DMS153 treated with DMSO at 0.1 percent for 48 hours (cell line): Measurements from ENCODE around the gene SLC29A3.

ENCODE experiments used
- DNase-seq: peaks from one replicate; lab custom pipeline; 2025; ENCODE audit not compliant: unreplicated experiment; lab: John Stamatoyannopoulos, UW

Gene SLC29A3

DNA sequence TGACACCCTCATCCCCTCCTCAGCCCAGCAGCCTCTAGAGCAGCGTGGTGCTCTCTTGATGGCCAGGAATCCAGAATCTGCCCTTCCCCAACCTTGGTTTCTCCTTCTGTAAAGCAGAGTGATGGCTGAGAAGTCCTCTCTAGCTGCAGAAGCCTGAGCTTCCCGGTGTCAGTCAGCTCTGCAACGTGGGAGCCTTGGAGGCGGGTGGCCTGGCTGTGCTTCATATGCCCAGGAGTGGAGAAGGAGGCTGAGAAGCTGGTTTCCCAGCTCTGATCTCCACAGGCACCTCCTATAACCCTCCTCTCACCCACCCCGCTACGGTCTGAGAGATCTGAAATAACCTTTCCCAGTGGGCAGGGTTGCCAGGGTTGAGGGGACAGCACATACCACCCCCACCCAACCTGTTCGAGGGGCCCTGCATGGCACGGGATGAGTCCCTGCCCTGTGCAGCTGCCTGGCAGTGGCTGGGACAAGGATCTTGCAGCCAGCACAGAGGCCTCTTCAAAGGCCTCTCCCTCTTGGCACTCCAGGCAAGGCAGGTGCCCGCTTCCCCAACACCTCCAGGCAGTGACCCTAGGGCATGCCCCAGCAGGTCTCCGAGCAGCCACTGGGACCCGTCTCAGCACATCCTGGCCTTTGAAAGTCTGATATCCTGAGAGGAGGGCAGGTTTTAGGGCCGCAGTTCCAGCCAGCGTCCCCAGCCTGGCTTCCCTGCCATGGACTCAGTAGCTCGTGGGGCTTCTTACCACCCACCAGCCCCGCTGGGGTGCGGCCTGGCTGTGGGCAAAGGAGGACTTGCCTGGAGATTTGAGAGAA is 18.3 kb upstream of the SLC29A3 start:
- DNase-seq = no peak

DNA sequence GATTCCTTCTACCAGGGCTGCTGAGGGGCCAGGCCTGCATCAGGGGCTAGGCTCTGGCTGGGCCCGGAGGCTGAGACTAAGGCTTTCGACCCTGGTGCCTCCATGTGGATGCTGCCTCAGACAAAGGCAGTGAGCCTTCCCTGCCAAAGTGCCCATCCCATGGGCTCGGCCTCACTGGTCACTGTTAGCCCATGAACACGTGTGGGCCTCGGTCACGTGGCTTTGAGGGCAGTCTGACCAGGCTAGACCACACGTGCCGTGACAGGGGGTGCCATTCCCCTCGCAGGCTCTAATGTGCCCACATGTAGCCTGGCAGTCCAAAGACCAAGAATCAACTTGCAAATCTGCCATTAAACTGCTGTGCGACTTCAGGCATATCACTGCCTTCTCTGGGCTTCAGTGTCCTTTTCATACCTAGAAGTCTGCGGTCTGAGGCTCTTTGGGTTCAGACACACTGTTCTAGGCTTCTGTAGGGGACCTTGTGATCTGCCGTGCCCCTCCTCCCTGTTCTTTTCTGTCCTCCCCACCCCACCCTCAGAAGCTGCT is 17.6 kb upstream of the SLC29A3 start:
- no peak for DNase-seq

DNA sequence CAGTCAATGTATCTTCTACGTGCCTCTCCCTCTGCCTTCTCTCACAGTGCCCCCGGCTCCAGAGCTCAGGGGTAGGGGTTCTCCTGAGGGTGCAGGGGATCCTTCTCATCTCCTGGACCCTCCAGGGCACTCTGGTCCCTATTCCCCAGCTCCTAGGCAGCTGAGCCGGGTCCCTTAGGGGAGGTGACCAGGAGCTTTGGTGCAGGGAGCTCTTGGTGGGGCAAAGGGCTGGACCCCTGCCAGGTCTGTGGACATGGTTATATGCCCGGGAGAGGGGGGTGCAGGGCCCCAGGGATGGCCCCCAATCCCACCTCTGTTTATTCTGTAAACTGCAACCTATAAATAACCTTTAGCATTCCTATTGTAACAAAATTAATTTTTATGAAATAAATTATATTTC is 16.6 kb upstream of the SLC29A3 start:
- no peak for DNase-seq

DNA sequence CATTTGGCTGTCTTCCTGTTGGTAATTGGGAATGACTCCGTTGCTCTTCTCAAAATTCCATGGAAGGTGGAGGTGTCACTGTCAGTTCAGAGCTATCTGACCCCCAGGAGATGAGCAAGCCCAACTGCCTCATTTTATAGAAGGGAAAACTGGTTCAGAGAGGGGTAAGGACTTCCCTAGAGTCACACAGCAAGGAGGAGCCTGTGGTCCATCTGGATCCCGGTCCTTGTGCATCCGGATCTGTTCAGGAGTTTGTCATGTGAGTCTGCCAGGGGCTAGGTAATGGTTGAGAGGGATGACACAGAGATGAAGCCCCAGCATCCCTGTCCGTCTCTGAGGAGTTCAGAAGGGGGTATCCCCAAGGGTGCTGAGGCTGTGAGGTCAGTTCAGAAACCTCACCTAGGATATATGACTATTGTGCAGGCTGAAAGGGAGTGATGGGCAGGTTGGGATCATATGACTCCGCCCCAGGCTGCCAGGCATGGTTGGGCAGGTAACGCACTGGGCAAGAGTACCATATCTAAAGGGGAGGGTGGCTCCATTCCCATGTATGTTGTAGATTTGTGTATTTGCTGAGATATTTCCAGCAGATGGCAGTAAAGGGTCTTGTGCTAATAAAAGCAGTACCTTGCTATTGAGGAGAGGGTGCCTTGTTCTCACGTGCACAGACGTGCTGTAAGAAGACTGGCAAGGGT is 16.0 kb upstream of the SLC29A3 start:
- peak; percentile 49 for DNase-seq

DNA sequence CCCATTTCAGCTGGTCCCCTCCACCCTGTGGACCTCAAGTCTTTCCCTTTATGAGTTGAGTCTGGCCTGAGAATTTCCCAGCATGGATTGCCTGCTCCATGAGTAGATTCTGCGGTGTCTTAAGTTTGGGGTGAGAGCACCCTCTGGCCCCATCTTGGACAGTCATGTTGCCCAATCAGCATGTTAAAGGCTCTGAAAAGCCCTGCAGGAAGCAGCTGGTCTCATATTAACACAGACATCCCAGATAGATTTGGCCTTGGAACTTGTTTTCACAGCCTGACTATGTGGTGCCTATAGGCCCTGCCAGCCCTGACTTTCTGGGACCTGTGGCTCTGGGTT is 15.5 kb upstream of the SLC29A3 start:
- no peak for DNase-seq

DNA sequence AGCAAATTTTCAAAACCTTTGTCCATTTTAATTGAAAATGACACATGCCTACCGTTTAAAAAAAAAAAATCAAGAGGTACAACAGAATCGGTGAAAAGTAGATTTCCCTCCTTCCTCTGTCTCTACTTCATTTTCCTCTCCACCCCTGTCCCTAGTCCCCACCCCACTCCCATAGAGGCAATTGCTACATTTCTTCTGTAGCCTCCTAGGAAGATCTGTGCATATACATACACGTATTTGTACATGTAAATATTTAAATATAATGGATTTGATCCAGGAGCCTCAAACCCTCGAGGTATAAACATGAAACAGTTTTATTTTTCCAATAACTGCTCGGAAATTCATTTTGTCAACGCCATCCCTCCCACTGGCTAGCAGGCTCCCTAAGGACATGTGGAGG is 14.1 kb upstream of the SLC29A3 start:
- DNase-seq = no peak

DNA sequence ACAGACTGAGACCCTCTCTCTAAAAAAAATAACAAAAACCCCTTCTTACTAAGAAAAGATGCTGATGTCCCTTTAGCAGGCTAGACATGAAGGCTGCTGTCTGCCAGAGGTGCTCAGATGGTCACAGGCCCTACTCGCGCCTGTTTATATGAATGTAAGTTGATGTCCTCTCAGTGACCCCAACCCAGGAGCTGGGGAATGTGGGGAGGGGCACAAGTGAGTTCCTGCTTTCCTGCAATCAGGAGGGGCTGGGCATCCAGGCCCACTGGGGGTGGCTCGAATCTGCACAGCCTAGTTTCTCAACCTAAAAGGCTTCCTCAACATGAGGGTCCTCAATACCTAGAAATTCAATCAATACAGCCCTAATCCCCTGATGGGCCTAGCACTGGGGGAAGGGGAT is 12.1 kb upstream of the SLC29A3 start:
- DNase-seq = no peak

DNA sequence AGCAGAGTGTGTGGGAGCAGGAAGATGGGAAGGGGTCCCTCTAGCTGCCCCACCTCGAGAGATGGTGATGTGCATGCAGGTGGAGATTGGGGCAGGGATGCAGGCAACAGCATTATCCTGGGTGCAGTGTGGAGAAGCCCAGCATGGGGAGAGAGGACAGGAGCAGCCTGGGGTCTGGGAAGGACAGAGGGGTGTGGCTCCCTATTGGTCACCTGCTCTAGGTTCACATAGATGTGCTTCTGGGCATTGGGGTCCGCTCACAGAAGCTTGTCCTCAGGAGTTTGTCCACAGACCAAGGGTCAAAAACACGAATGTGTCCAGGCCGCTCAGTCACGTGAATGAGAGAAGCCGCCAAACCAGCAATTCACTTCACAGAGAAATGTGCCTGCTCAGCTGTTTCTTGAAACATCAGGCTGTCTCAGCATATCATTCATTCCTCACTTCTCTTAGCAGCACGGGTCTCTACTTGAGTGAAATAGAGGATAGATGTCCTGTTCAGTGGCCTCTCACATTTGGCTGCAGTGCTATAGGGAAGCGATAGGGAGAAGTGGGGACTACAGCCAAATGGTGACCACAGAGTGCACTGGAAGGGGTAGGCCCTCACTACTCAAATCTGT is 11.5 kb upstream of the SLC29A3 start:
- DNase-seq = no peak

DNA sequence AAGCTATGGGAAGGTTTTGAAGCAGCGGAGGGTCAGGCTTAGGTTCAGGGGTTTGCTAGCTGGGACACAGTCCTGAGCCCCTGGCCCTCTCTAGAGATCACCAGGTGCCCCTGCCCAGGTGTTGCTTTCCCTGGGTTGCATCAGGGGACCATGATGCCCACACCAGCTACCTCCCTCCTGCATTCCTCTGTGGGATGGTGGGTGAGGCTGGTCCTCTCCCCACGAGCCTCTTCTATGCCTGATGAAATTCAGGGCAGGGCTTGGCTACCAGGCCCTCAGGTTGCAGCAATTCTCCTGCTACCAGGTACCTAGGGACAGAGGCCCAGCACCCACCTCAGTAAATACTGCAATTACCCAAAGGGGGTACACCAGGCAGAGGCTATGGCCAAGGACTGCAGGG is 10.8 kb upstream of the SLC29A3 start:
- no peak for DNase-seq

DNA sequence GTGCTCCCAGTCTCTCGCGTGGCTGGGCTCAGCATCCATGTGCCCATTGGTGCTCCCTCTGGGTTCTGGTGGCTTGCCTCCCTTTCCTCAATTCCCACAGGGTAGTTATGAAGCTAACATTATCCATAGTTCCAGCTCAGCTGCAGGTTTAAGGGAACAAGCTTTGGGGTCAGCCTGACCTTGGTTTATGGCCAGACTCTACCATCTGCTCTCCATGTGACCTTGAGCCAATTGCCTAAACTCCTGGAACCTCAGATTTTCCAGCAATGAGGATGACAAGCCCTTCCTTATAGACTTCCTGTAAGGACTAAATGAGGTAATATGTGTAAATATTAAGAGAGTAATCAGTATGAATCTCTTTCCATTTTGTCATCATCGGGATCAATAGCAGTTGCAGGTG is 10.1 kb upstream of the SLC29A3 start:
- DNase-seq = no peak

DNA sequence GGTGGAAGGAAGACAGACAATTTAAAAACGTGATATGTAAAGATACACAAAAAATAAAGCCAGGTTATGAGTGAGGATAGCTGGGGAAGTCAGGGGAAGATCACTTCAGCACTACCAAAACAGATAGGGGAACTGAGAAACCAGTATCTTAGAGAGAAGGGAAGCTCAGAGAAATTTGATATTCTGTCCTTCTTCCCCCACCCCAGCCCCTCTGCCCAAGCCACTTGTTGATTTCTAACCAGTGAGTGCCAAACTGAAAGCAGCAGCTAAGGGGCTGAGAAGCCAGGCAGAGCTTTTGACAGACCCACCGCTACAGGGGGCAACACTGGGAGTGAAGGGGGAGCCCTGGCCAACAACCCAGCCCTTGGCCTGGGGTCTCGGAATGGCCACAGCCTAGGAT is 9.1 kb upstream of the SLC29A3 start:
- DNase-seq = no peak

DNA sequence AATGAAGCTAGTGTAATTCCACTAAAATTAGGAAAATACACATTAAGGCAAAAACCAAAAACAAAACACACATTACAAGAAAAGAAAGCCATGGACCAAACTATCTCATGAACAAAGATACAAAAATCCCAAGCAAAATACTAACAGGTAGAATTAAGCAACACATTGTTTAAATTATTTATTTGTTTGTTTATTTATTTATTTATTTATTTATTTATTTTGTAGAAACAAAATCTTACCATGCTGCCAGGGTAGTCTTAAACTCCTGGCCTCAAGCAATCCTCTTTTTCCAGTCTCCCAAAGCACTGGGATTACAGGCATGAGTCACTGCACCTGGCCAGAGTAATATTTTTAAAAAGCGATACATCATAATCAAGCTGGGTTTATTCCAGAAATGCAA is 6.8 kb upstream of the SLC29A3 start:
- no peak for DNase-seq

DNA sequence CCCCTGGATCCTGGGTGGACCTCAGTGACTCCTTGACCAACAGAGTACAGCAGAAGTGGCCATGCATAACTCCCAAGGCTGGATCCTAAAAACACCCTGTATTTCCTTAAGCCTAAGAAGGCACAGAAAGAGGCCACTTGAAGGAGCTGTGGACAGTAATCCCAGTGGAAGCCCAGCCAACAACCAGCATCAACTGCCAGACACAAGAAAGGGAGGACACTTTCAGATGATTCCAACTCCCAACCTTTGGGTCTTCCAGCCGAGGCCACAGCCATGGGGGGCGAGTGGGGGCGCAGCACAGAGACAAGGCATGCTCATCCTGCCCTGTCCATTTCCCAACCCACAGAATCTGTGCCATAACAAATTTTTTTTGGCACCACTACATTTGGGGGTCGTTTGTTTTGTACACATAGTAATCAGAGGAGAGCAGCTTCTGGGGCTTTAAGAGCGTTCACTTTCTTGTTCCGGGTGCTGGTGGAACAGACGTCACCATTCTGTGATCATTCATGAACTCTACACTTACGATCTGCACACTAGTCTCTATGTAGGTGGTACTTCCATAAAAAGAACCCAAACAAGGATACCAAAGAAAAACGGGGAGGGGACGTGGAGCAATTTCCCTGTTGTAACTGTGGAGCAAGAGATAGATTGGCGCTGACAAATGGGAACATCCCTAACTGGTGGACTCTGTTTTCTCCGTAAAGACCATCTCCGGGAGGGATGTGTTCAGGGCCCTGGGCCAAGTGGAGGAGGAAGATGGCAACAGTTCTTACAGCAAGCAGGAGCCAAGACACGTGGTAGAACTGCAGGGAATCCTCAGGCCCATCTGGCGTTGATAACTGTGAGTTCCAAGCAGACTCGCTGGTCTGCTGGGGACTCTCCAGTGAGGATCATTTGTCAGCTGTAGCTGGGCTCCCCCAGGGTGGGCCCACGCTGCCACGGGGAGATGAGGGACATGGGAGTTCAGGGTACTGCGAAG is 6.0 kb upstream of the SLC29A3 start:
- no peak for DNase-seq

DNA sequence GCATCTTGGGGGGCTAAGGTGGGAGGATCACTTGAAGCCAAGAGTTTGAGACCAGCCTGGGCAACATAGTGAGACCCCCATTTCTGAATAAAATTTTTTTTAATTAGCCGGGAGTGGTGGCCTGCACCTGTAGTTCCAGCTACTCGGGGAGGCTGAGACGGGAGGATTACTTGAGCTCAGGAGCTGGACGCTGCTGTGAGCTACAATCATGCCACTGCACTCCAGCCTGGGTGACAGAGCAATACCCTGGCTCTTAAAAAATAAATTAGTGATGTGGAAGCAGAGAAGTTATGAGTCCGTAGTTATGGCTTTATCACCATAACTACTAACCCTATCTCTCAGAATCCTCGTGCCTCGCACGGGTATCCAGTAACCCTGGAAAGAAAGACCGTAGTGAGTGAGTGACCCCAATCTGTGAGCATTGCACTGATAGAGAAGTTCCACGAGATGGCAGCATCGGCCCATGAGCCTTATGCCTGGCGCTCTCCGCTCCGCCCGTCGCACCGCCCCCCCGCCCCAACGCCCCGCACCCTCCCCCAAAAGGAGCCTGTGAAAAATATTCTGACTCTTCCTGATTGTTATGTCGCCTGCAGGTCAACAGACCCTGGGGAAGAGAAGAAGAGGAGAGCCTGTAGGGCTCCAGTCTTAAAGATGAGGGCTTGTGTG is 4.9 kb upstream of the SLC29A3 start:
- peak; percentile 38 for DNase-seq

DNA sequence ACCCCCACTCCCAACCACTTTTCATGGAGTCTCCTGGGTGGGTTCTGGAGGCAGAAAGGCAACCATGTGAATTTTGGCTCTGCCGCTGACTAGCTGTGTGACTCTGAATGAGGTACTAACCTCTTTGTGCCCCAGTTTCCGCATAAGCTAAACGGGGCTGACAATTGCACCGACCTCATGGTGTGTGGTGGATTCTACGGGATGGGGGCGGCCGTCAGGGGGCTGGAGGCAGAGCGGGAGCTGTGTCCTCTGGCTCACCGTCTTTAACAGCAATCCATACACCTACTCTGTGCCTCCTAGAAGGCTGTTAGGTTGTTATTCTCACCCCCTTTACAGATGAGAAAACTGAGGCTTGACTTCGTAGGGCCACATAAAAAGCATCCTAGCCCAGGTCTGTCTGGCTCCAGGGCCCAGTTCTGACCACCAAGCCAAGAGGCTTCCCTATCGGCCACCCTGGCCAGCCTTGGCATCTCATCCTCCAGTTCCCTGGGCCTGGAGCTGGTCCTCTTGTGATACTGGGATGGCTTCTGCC is 4.3 kb upstream of the SLC29A3 start:
- DNase-seq = no peak

DNA sequence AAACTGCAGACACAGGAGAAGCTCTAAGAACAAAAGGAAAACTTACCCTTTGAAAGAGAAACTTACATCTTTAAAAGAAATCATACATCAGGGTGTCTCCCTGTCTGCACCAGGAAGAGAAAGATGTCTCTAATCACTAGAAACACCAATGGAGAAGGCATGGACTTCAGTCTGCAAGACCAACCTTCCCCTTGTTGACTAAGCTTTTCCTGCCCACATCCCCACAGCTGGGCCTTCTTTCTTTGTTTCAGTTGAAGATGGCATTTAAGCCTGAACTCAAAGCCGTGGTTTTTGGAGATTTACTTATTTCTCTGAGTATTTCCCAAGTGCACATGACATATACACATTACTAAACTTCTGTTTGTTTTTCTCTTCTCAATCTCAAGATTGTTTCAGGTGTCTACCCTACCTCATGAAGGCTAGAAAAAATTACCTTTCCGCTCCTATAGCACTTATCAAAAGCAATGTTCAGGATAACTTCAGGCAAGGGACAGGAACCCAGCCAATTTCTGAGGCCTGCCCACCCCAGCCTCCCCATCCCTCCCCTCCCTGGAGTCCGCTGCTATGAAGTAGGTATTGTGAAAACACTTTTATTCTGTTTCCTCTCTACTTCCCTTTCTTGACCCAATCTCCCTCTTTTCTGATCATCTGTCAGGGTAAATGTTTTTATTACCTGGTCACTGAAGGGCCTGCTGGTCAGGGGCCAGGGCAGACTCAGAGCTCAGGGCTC is 2.8 kb upstream of the SLC29A3 start:
- DNase-seq = no peak

DNA sequence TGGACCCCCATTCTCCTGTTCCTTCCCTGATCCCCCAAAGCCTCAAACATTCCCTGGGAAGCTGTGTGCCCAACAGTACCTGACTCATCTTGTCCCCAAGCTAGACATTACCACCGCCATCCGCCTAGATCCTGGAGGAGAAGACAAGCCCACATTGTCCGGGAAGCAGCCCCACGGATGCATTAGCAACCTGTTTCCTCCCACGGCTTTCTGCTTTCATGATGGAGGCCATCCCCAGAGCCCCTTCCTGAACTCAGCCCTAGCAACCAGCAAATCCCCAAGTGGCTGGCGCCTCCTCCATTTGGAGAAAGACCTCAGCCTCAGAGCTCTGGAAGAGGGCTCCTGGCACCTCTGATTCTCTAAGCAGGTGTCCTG is 2.3 kb upstream of the SLC29A3 start:
- no peak for DNase-seq

DNA sequence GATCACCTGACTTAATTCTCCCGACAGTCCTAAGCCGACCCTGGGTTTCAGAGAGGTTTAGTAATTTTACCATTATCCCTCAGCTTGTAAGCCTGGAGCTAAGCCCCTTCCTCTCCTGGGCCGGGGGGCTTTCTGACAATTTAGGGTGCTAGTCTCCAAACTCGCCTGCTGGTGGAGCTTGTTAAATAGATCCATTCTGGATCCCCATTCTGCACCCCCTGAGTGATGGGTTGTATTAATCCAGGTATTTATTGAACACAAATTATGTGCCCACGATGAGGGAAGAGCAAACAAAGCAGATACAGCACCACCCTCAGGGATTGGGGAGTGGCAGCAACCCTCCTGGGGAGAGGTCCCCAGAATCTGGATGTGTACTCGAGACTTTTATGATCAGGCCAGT is 1.3 kb upstream of the SLC29A3 start:
- DNase-seq = no peak

DNA sequence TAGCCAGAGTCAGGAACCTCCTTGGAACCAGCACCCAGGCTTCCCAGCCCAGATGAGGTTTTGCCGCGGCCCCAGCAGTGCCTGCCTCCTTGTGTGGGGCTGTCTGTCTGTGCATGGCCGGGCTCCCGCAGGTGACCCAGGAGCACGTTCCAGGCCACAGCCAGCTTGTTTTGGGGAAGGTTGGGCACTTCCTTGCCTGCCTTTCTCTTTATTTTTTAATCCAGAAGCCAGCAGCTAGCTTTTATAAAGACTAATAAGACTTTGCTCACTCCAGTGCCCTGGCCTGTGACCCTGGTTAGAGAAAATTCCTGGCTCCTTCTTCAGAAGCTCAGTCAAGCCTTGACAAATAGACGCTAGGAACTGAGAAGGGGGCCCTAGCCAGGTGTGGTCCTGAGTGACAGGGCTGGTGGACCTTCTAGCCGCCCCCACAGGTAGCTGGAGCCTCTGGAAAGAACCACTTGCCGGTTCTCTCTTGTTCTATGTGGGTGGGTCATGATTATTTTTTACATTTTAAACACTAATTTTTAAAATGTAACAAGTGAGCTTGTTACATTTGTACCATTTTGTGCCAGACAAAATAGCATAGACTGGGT is 837 bp downstream of the SLC29A3 start:
- no peak for DNase-seq
